ENCODE results near the gene RMDN3.
A peak's percentile ranks its signal among the peaks of the same experiment; 100 is the strongest.

The RMDN3 gene

GRCh38 chr15:40754883-40755811, at the start of gene RMDN3:
RMDN3 (minus strand) TSS chr15:40755254; CDS start chr15:40754783, 471 bp downstream.
- Mint-ChIP-seq H3K27me3 (no peaks in the 10 kb centered on the region), H3K4me1 (ENCODE audit: low read depth) (peaks cover 35% of the 10 kb centered on the region), H3K27ac (peak within 1 kb of the TSS; percentile 99), H3K4me3 (peak within 1 kb of the TSS; percentile 96), H3K9me3 (no peaks in the 10 kb centered on the region), H3K36me3 (ENCODE audit: low read depth) (peaks cover 50% of the 10 kb centered on the region)
- DNase-seq, result peak; percentile 96

DNA sequence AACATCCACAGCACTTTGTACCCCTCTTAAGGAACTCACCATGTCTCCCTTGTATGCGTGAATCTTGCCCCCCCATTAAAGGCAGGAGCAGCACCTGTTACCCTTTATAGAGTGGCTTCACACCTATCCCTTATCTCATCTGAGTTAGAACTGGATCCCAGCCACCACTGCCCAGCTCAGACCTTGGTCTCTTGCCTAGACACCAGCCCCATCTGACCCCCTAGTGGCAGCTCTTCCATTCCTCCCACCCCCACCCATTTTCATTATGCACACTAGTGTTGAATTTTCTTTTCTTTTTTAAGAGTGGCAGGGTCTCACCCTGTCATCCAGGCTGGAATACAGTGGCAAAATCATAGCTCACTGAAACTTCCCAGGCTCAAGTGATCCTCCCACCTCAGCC, 48.6 kb upstream of the RMDN3 start:
- Mint-ChIP-seq H3K9me3 (no peaks in the 10 kb centered on the region), H3K27ac (no peak overlapping the region), H3K4me3 (no peak overlapping the region), H3K36me3 (ENCODE audit: low read depth) (peaks cover 65% of the 10 kb centered on the region), H3K27me3 (no peaks in the 10 kb centered on the region), H3K4me1 (ENCODE audit: low read depth) (peaks cover 48% of the 10 kb centered on the region)
- no peak for DNase-seq

GRCh38 chr15:40803076-40803475, 48.0 kb upstream of the RMDN3 start:
- DNase-seq, result no peak
- H3K27ac Mint-ChIP-seq, result no peak overlapping the region
- H3K36me3 Mint-ChIP-seq (ENCODE audit: low read depth), result peaks cover 69% of the 10 kb centered on the region
- H3K27me3 Mint-ChIP-seq, result no peaks in the 10 kb centered on the region
- no peak overlapping the region for H3K4me3 Mint-ChIP-seq
- H3K4me1 Mint-ChIP-seq (ENCODE audit: low read depth), result peaks cover 48% of the 10 kb centered on the region
- no peaks in the 10 kb centered on the region for H3K9me3 Mint-ChIP-seq

- H3K27me3 Mint-ChIP-seq, result no peaks in the 10 kb centered on the region
- H3K9me3 Mint-ChIP-seq, result no peaks in the 10 kb centered on the region
- H3K4me3 Mint-ChIP-seq, result no peak overlapping the region
- no peak overlapping the region for H3K27ac Mint-ChIP-seq
- peaks cover 62% of the 10 kb centered on the region for H3K36me3 Mint-ChIP-seq (ENCODE audit: low read depth)
- DNase-seq, result no peak
- peaks cover 48% of the 10 kb centered on the region for H3K4me1 Mint-ChIP-seq (ENCODE audit: low read depth)
These were observed 44.5 kb upstream of the RMDN3 start for GRCh38 chr15:40799523-40799922.

DNA sequence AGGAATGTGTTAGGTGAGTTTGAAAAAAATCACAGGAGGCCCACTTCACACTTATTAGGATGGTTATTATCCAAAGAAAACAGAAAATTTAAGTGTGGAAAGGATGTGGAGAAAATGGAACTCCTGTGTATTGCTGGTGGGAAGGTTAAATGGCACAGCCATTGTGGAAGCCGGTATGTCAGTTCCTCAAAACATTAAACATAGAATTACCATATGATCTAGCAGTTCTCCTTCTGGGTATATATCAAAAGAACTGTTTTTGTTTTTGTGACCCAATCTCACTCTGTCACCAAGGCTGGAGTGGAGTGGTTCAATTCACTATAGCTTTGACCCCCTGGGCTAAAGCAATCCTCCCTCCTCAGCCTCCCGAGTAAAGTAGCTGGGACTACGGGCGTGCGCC, 41.5 kb upstream of the RMDN3 start:
- H3K27ac Mint-ChIP-seq, result no peak overlapping the region
- peaks cover 51% of the 10 kb centered on the region for H3K4me1 Mint-ChIP-seq (ENCODE audit: low read depth)
- no peaks in the 10 kb centered on the region for H3K9me3 Mint-ChIP-seq
- DNase-seq, result no peak
- H3K27me3 Mint-ChIP-seq, result no peaks in the 10 kb centered on the region
- peaks cover 65% of the 10 kb centered on the region for H3K36me3 Mint-ChIP-seq (ENCODE audit: low read depth)
- no peak overlapping the region for H3K4me3 Mint-ChIP-seq

DNA sequence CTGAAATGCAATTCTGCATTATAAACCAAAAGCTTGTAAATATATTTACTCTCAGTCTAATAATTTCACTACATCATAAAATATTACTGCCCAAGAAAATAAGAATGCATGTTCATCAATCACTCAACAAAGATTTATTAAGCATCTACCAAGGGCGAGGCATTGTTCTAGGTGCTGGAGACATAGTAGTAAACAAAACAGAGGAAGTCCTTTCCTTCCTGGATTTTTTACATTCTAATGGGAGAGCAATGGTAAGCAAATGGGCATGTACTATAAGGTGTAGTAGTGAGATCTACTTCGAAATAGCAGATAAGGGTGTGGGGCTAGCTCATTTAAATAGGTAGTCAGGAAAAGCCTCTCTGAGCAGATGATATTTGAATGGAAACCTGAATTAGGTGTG, 41.0 kb upstream of the RMDN3 start:
- Mint-ChIP-seq H3K27me3 (no peaks in the 10 kb centered on the region), H3K9me3 (no peaks in the 10 kb centered on the region), H3K4me3 (no peak overlapping the region), H3K4me1 (ENCODE audit: low read depth) (peaks cover 48% of the 10 kb centered on the region), H3K27ac (no peak overlapping the region), H3K36me3 (ENCODE audit: low read depth) (peaks cover 62% of the 10 kb centered on the region)
- DNase-seq, result no peak

- DNase-seq, result no peak
- peaks cover 38% of the 10 kb centered on the region for H3K4me1 Mint-ChIP-seq (ENCODE audit: low read depth)
- no peak overlapping the region for H3K4me3 Mint-ChIP-seq
- peaks cover 43% of the 10 kb centered on the region for H3K36me3 Mint-ChIP-seq (ENCODE audit: low read depth)
- no peaks in the 10 kb centered on the region for H3K9me3 Mint-ChIP-seq
- H3K27me3 Mint-ChIP-seq, result no peaks in the 10 kb centered on the region
- peak overlapping the region; percentile 14 for H3K27ac Mint-ChIP-seq
These were observed 38.3 kb upstream of the RMDN3 start for GRCh38 chr15:40793216-40793989.

GRCh38 chr15:40792394-40792793, 37.3 kb upstream of the RMDN3 start:
- Mint-ChIP-seq H3K27ac (peak overlapping the region; percentile 7), H3K4me3 (no peak overlapping the region), H3K4me1 (ENCODE audit: low read depth) (peaks cover 38% of the 10 kb centered on the region), H3K27me3 (no peaks in the 10 kb centered on the region), H3K36me3 (ENCODE audit: low read depth) (peaks cover 36% of the 10 kb centered on the region), H3K9me3 (no peaks in the 10 kb centered on the region)
- DNase-seq, result no peak

- Mint-ChIP-seq H3K27me3 (no peaks in the 10 kb centered on the region), H3K27ac (no peak overlapping the region), H3K4me1 (ENCODE audit: low read depth) (peaks cover 46% of the 10 kb centered on the region), H3K4me3 (no peak overlapping the region), H3K9me3 (no peaks in the 10 kb centered on the region), H3K36me3 (ENCODE audit: low read depth) (peaks cover 31% of the 10 kb centered on the region)
- DNase-seq, result no peak
These were observed 35.7 kb upstream of the RMDN3 start for GRCh38 chr15:40790718-40791117.

- H3K27ac Mint-ChIP-seq, result no peak overlapping the region
- peaks cover 28% of the 10 kb centered on the region for H3K36me3 Mint-ChIP-seq (ENCODE audit: low read depth)
These were observed 34.9 kb upstream of the RMDN3 start for GRCh38 chr15:40789999-40790398.

DNA sequence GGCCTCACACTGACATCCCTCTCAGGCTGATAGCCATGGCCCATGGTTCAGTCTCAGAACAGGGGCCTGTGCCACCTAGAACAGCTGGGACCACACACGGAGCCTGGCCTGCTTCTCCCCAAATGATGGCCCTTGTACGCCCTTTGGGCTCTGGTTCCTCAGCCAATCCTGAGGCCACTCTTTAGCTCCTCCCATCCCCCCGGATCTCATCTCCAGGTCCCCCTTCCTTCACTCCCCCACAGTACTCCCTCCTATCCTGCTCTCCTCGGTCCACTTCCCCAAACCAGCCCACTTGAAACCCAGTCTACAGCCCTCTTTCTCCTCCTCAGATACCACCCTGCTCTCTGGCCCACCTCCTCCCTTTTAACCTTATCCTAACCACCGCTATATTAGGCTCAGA, 34.1 kb upstream of the RMDN3 start:
- no peak for DNase-seq
- no peaks in the 10 kb centered on the region for H3K9me3 Mint-ChIP-seq
- H3K4me3 Mint-ChIP-seq, result no peak overlapping the region
- H3K4me1 Mint-ChIP-seq (ENCODE audit: low read depth), result peaks cover 44% of the 10 kb centered on the region
- no peaks in the 10 kb centered on the region for H3K27me3 Mint-ChIP-seq
- H3K27ac Mint-ChIP-seq, result no peak overlapping the region
- H3K36me3 Mint-ChIP-seq (ENCODE audit: low read depth), result peaks cover 32% of the 10 kb centered on the region

More at GRCh38 chr15:40789999-40790398, 34.9 kb upstream of the RMDN3 start:
- H3K4me1 Mint-ChIP-seq (ENCODE audit: low read depth), result peaks cover 44% of the 10 kb centered on the region
- H3K4me3 Mint-ChIP-seq, result no peak overlapping the region
- H3K27me3 Mint-ChIP-seq, result no peaks in the 10 kb centered on the region
- no peak for DNase-seq
- no peaks in the 10 kb centered on the region for H3K9me3 Mint-ChIP-seq

DNA sequence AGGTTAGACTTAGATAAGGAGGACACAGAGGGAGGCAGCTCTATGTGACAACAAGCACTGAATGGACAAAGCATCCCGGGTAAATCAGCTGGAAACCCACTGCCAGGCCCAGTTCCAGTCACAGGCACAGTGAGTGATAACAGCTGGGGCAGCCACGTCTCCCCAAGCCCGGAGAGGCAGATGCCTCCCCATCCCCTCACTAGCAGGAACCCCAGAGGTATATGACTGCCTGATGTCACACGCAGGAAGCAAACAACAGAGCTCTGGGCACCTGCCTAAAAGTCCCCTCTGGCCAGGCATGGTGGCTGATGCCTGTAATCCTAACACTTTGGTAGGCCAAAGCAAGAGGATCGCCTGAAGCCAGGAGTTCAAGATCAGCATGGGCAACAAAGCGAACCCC, 32.9 kb upstream of the RMDN3 start:
- Mint-ChIP-seq H3K36me3 (ENCODE audit: low read depth) (peaks cover 23% of the 10 kb centered on the region), H3K4me3 (no peak overlapping the region), H3K27ac (peak overlapping the region; percentile 88), H3K9me3 (no peaks in the 10 kb centered on the region), H3K27me3 (no peaks in the 10 kb centered on the region), H3K4me1 (ENCODE audit: low read depth) (peaks cover 33% of the 10 kb centered on the region)
- DNase-seq, result peak; percentile 43

- Mint-ChIP-seq H3K9me3 (no peaks in the 10 kb centered on the region), H3K4me1 (ENCODE audit: low read depth) (peaks cover 32% of the 10 kb centered on the region), H3K27ac (peak overlapping the region; percentile 88), H3K4me3 (peak overlapping the region; percentile 29), H3K36me3 (ENCODE audit: low read depth) (peaks cover 21% of the 10 kb centered on the region), H3K27me3 (no peaks in the 10 kb centered on the region)
- DNase-seq, result peak; percentile 72
These were observed 32.3 kb upstream of the RMDN3 start for GRCh38 chr15:40787344-40787841.

DNA sequence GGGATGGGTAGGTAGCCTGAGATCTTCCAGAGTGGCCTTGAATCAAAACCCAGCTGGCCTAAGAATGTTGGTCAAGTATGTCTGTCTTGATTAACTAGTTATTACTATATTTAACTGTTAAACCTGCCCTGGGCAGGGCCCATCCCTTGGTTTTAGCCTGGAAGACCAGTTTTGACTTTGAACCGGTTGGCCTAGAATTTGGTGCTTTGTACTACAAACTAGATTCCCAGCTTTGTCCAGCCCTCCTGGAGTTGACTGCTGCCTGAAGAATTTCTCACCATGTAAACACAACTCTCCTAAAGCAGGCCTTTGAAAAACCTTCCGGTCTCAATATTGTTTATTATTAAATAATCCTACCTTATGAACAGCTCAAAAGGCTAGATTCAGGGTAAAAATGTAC, 30.8 kb upstream of the RMDN3 start:
- H3K27me3 Mint-ChIP-seq, result no peaks in the 10 kb centered on the region
- H3K4me3 Mint-ChIP-seq, result no peak overlapping the region
- DNase-seq, result no peak
- H3K4me1 Mint-ChIP-seq (ENCODE audit: low read depth), result peaks cover 30% of the 10 kb centered on the region
- H3K9me3 Mint-ChIP-seq, result no peaks in the 10 kb centered on the region
- H3K36me3 Mint-ChIP-seq (ENCODE audit: low read depth), result peaks cover 13% of the 10 kb centered on the region
- no peak overlapping the region for H3K27ac Mint-ChIP-seq

- no peak overlapping the region for H3K27ac Mint-ChIP-seq
- H3K36me3 Mint-ChIP-seq (ENCODE audit: low read depth), result peaks cover 13% of the 10 kb centered on the region
- H3K9me3 Mint-ChIP-seq, result no peaks in the 10 kb centered on the region
- DNase-seq, result no peak
- H3K4me1 Mint-ChIP-seq (ENCODE audit: low read depth), result peaks cover 30% of the 10 kb centered on the region
- no peak overlapping the region for H3K4me3 Mint-ChIP-seq
- H3K27me3 Mint-ChIP-seq, result no peaks in the 10 kb centered on the region
These were observed 30.1 kb upstream of the RMDN3 start for GRCh38 chr15:40785164-40785563.
